HEK293T (cell line): ENCODE measurements around the gene CDH8.

Experiments
- CTCF ChIA-PET: fragments of 350-600 bp; formaldehyde crosslinking; extraction: SDS; loops from one replicate; lab custom pipeline; 2021; ENCODE audit warnings: antibody characterized with exemption, inconsistent platforms; lab: Yijun Ruan, JAX
- POLR2A ChIA-PET: fragments of 350-600 bp; formaldehyde crosslinking; extraction: SDS; loops from one replicate; lab custom pipeline; 2020; ENCODE audit warnings: antibody characterized with exemption, inconsistent platforms; lab: Yijun Ruan, JAX
- DNase-seq: peaks from one replicate; pipeline ENCODE4 v3.0.0; 2012; ENCODE audit warnings: mixed read lengths; ENCODE audit errors: extremely low spot score
- ARNT ChIP-seq: fragments of 450-650 bp; IDR thresholded peaks from 2 replicates; pipeline ENCODE4 v1.6.1; 2017; ENCODE audit warnings: mild to moderate bottlenecking
- BHLHE40 ChIP-seq: fragments of 450-650 bp; IDR thresholded peaks from 2 replicates; pipeline ENCODE4 v1.6.1; 2016; ENCODE audit warnings: mild to moderate bottlenecking, moderate library complexity, borderline replicate concordance
- CTBP1 ChIP-seq: fragments of 450-650 bp; IDR thresholded peaks from 2 replicates; pipeline ENCODE4 v1.6.1; 2016; ENCODE audit warnings: borderline replicate concordance
- ELF4 ChIP-seq: fragments of 450-650 bp; IDR thresholded peaks from 2 replicates; pipeline ENCODE4 v1.6.1; 2017; ENCODE audit warnings: antibody characterized with exemption
- FOXA1 ChIP-seq: fragments of 450-650 bp; IDR thresholded peaks from 2 replicates; pipeline ENCODE4 v1.6.1; 2016; ENCODE audit warnings: mild to moderate bottlenecking
- FOXK2 ChIP-seq: fragments of 450-650 bp; IDR thresholded peaks from 2 replicates; pipeline ENCODE4 v1.6.1; 2016; ENCODE audit warnings: mild to moderate bottlenecking
- FOXM1 ChIP-seq: fragments of 450-650 bp; IDR thresholded peaks from 2 replicates; pipeline ENCODE4 v1.6.1; 2017; ENCODE audit warnings: mild to moderate bottlenecking, borderline replicate concordance
- HDGF ChIP-seq: fragments of 450-650 bp; IDR thresholded peaks from 2 replicates; pipeline ENCODE4 v1.6.1; 2017; ENCODE audit warnings: antibody characterized with exemption, borderline replicate concordance
- L3MBTL2 ChIP-seq: fragments of 450-650 bp; conservative IDR thresholded peaks from 2 replicates; pipeline ENCODE4 v1.6.1; 2016; ENCODE audit warnings: mild to moderate bottlenecking
- LEF1 ChIP-seq: fragments of 450-650 bp; IDR thresholded peaks from 2 replicates; pipeline ENCODE4 v1.6.1; 2017; ENCODE audit warnings: mild to moderate bottlenecking, borderline replicate concordance
- NFRKB ChIP-seq: fragments of 450-650 bp; IDR thresholded peaks from 2 replicates; pipeline ENCODE4 v1.6.1; 2016; ENCODE audit warnings: mild to moderate bottlenecking, moderate library complexity
- PKNOX1 ChIP-seq: fragments of 450-650 bp; IDR thresholded peaks from 2 replicates; pipeline ENCODE4 v1.6.1; 2016
- SP1 ChIP-seq: fragments of 450-650 bp; IDR thresholded peaks from 2 replicates; pipeline ENCODE4 v1.6.1; 2017
- SUZ12 ChIP-seq: fragments of 450-650 bp; IDR thresholded peaks from 2 replicates; pipeline ENCODE4 v1.6.1; 2016; ENCODE audit warnings: mild to moderate bottlenecking
- TARDBP ChIP-seq: fragments of 450-650 bp; IDR thresholded peaks from 2 replicates; pipeline ENCODE4 v1.6.1; 2016
- ZNF384 ChIP-seq: fragments of 450-650 bp; IDR thresholded peaks from 2 replicates; pipeline ENCODE4 v1.6.1; 2016

The CDH8 gene

DNA sequence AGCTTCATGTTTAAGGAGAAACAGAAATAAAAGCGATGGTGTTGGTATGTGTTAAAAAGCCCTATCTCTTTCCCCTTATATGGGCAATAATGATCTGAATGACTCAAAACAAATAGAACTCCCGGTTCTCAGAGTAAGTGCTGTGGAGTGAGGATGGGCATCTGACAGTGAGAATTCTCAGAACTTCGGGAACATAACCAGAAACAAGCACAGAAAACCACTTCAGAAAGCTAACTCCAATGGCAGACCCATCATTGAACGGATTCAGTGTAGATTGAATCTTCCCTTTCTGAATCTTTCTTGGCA, 67.2 kb downstream of the CDH8 start:
- no peak for TF ChIP-seq FOXM1
- no peak for TF ChIP-seq SUZ12
- no peak for TF ChIP-seq PKNOX1
- TF ChIP-seq TARDBP: no peak
- TF ChIP-seq HDGF: no peak
- ChIA-PET POLR2A (no interaction called here), CTCF (no interaction called here)

GRCh38 chr16:61968242-61969076, 67.8 kb downstream of the CDH8 start:
- ChIA-PET POLR2A (no interaction called here), CTCF (no interaction called here)
- DNase-seq: no peak
- TF ChIP-seq CTBP1 (no peak), L3MBTL2 (no peak), NFRKB (no peak), LEF1 (no peak), ARNT (no peak), PKNOX1 (no peak), ZNF384 (no peak), FOXK2 (no peak), TARDBP (no peak), SP1 (no peak), ELF4 (no peak), HDGF (no peak), BHLHE40 (no peak)

More for the DNA sequence above, 67.2 kb downstream of the CDH8 start:
- DNase-seq: no peak

DNA sequence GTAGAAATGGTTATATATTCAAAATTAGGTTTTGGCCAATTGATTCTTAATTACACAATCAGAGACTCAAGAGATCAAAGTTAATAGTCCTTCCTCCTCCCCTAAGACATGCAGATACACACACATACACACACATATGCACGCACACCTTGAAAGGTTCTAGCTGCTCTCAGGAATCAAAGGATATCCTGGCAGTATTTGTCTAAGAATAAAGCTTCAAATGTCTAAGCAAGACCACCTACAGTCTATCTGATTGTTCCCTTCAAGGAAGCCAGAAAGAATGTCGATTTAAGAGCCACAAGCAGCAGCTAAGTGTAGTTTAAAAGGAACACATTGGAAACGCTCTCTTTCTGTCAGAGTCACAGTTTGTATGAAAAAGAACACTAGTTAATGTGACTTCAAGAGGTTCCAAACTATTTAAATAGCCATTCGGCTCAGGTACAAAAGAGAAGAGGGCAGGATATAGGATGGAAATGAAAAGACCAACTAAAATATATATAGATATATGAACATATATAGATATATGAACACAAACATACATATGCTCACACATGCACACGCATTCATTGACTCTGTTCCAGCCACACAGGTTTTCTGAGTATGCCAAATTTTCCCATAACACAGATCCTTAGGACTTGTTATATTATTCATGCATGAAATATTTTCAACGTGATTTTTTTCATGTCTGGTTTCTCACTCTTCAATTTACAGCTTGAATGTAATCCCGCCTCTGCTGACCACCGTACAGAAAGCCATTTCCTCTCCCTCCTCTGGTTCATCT, 79.0 kb downstream of the CDH8 start:
- ChIA-PET POLR2A (no interaction called here), CTCF (no interaction called here)
- no peak for DNase-seq
- no peak for TF ChIP-seq TARDBP
- TF ChIP-seq FOXM1: no peak
- TF ChIP-seq HDGF: no peak
- TF ChIP-seq SP1: no peak
- TF ChIP-seq LEF1: no peak
- no peak for TF ChIP-seq SUZ12
- no peak for TF ChIP-seq ARNT
- no peak for TF ChIP-seq CTBP1
- TF ChIP-seq ZNF384: no peak
- TF ChIP-seq BHLHE40: no peak

GRCh38 chr16:61952841-61953240, 83.4 kb downstream of the CDH8 start:
- TF ChIP-seq ZNF384: no peak
- no peak for TF ChIP-seq FOXM1
- TF ChIP-seq NFRKB: no peak
- no peak for TF ChIP-seq CTBP1
- no peak for TF ChIP-seq ARNT
- no peak for TF ChIP-seq FOXK2
- no peak for DNase-seq
- CTCF ChIA-PET: no interaction called here
- POLR2A ChIA-PET: no interaction called here

DNA sequence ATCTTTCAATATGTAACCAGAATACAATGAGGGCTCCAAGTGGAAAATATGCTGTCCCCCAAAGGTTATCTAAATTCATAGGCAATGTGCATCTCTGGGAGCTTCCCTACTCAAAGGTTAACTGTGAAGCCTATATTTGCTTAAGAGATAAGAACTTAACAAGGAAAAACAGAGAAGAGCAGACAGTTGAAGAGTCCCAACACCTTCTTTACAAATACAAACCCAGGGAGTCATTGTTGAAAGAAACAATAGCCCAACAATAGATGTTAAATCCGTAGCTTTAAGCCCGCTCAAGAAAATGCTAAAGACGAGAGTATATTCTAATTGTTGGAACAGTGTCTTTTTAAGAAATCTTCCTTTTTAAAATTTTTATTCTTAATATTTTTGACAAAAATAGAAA, 87.8 kb downstream of the CDH8 start:
- CTCF ChIA-PET: no interaction called here
- POLR2A ChIA-PET: no interaction called here

More for the DNA sequence above, 87.8 kb downstream of the CDH8 start:
- no peak for TF ChIP-seq CTBP1
- TF ChIP-seq ELF4: no peak
- no peak for TF ChIP-seq FOXK2
- no peak for TF ChIP-seq FOXM1
- no peak for TF ChIP-seq TARDBP
- TF ChIP-seq SUZ12: no peak
- TF ChIP-seq SP1: no peak
- TF ChIP-seq LEF1: no peak
- no peak for TF ChIP-seq ARNT
- no peak for TF ChIP-seq ZNF384
- TF ChIP-seq PKNOX1: no peak
- TF ChIP-seq BHLHE40: no peak
- TF ChIP-seq NFRKB: no peak
- no peak for TF ChIP-seq HDGF
- TF ChIP-seq L3MBTL2: no peak
- no peak for TF ChIP-seq FOXA1
- no peak for DNase-seq
